Esophagus squamous epithelium (tissue), 5 donors: ENCODE results near the gene MORN5. TPM values are rescaled to one million over a fixed set of nuclear protein-coding genes. Genes with fewer than 3 reads are reported as not detected.

Experiments
- DNase-seq: peaks from one replicate; lab custom pipeline; 2025; lab: John Stamatoyannopoulos, UW
- H3K27ac ChIP-seq, 4 donors: fragments of 200-600 bp; sonication (generic); one replicate each; pipeline ENCODE4 v1.5.1; 2016 to 2019; ENCODE audit warnings: mild to moderate bottlenecking in 1 of 4
- H3K27me3 ChIP-seq, 4 donors: fragments of 200-600 bp; sonication (generic); 1 replicate in 3 of 4; 2 replicates in 1 of 4; pipeline versions ENCODE4 v1.5.1 to v1.6.0; 2017 to 2021; ENCODE audit warnings: antibody characterized with exemption in 1 of 4
- H3K36me3 ChIP-seq, 3 donors: fragments of 200-600 bp; sonication (generic); one replicate each; pipeline ENCODE4 v1.5.1; 2016 to 2019
- H3K4me1 ChIP-seq, 3 donors: fragments of 200-600 bp; sonication (generic); one replicate each; pipeline ENCODE4 v1.5.1; 2017 to 2019
- H3K4me3 ChIP-seq, 4 donors: fragments of 200-600 bp; sonication (generic); 1 replicate in 3 of 4; 2 replicates in 1 of 4; pipeline ENCODE4 v1.5.1; 2016 to 2019; ENCODE audit warnings: mild to moderate bottlenecking in 2 of 4, moderate library complexity in 1 of 4
- H3K9me3 ChIP-seq, 3 donors: fragments of 200-600 bp; sonication (generic); one replicate each; pipeline ENCODE4 v1.5.1; 2016 to 2019
- POLR2A ChIP-seq, 4 donors: fragments of 450-650 bp; IDR thresholded peaks; one replicate each; pipeline ENCODE4 v1.6.1; 2017; ENCODE audit warnings: antibody characterized with exemption in 4 of 4, mild to moderate bottlenecking in 4 of 4, moderate library complexity in 3 of 4
- WGBS, 2 donors: methylation state at CpG; one replicate each; pipeline ENCODE4 v1.1.5; 2018; 5-methylcytosine and 5-hydroxymethylcytosine counted together
- intact Hi-C: fragments of 100-400 bp; cut with DNase I; formaldehyde crosslinking; loops from one replicate; pipeline ENCODE4 v1.15.0; 2022
- total RNA-seq, 4 donors: library from RNA; depleted of rRNA; stranded (reverse); fragments of >200 nt; gene quantifications; one replicate each; pipeline ENCODE4 v1.1.0, GENCODE V29; 2016
- TF ChIP-seq, protein P1 (sequence below), 6 experiments: fragments of 450-650 bp in 4 of 6; fragments of 200-600 bp in 2 of 6; sonication (generic) in 2 of 6; IDR thresholded peaks; one replicate each; pipeline ENCODE4 v1.5.1; 2016 to 2019; ENCODE audit warnings: antibody characterized with exemption in 6 of 6, mild to moderate bottlenecking in 4 of 6, moderate library complexity in 4 of 6
- donor health status: DM: yes; HTN: yes; CAD: no.

Gene MORN5
- total RNA-seq, 4 donors from 2014 or later, result not detected

DNA sequence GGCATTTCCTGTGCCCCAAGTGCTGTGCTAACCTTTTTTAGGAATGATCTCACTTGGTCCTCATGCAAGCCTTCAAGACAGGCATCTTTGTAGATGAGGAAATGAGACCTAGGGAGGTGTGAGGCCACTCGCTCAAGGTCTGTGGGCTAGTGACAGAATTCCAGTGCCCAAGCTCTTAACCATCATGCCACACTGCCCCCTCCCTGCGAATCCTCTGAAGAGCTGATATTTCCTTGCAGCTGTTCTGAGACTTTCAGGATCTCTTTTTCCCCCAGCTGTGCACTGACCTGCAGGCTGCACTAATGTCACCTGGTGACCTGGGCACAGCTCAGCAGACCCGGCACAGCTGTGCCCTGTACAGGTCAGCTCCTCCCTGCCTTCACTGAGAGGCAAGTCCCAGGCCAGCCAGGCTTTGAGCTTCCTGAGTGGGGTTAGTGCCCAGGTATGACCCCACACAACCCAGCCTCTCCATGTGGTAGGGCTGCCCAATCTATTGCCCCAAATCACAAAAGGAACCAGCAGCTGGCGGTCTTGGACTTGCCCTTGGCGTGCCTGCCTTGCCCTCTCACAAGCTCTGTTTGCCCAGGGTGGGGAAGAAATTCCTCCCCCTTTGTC is 32.7 kb downstream of the MORN5 start:
- TF ChIP-seq POLR2A (IDR thresholded peaks at IDR 0.05), result no peak
- TF ChIP-seq, protein P1, sequence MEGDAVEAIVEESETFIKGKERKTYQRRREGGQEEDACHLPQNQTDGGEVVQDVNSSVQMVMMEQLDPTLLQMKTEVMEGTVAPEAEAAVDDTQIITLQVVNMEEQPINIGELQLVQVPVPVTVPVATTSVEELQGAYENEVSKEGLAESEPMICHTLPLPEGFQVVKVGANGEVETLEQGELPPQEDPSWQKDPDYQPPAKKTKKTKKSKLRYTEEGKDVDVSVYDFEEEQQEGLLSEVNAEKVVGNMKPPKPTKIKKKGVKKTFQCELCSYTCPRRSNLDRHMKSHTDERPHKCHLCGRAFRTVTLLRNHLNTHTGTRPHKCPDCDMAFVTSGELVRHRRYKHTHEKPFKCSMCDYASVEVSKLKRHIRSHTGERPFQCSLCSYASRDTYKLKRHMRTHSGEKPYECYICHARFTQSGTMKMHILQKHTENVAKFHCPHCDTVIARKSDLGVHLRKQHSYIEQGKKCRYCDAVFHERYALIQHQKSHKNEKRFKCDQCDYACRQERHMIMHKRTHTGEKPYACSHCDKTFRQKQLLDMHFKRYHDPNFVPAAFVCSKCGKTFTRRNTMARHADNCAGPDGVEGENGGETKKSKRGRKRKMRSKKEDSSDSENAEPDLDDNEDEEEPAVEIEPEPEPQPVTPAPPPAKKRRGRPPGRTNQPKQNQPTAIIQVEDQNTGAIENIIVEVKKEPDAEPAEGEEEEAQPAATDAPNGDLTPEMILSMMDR (IDR thresholded peaks at IDR 0.05), result no peak
- Histone ChIP-seq H3K27ac (no peak overlapping the region), H3K36me3 (no peaks in the 10 kb centered on the region), H3K4me3 (no peak overlapping the region), H3K4me1 (peaks cover 0 to 31% (median 16%) of the 10 kb centered on the region in 3 donors), H3K27me3 (peaks cover 0 to 2% (median 0%) of the 10 kb centered on the region in 4 donors), H3K9me3 (no peaks in the 10 kb centered on the region)
- intact Hi-C loops, result no loop called here
- no peak for DNase-seq
- 52 to 56% methylated on average over 4 to 5 of the region's 5 CpGs for WGBS, 2 donors

GRCh38 chr9:122192914-122193525 is 33.3 kb downstream of the MORN5 start:
- no peak for TF ChIP-seq POLR2A (IDR thresholded peaks at IDR 0.05)
- TF ChIP-seq, protein P1 (IDR thresholded peaks at IDR 0.05), result no peak
- WGBS, 2 donors, result 64 to 71% methylated on average over 14 to 16 of the region's 16 CpGs
- Histone ChIP-seq H3K4me1 (peaks cover 0 to 31% (median 16%) of the 10 kb centered on the region in 3 donors), H3K9me3 (no peaks in the 10 kb centered on the region), H3K36me3 (no peaks in the 10 kb centered on the region), H3K27ac (no peak overlapping the region), H3K27me3 (peaks cover 0 to 7% (median 0%) of the 10 kb centered on the region in 4 donors), H3K4me3 (no peak overlapping the region)
- intact Hi-C loops, result no loop called here
- DNase-seq, result no peak

- TF ChIP-seq, protein P1 (IDR thresholded peaks at IDR 0.05), result no peak
- no peak for TF ChIP-seq POLR2A (IDR thresholded peaks at IDR 0.05)
- intact Hi-C loops, result no loop called here
- 80 to 82% methylated on average over 4 to 6 of the region's 6 CpGs for WGBS, 2 donors
Measured at GRCh38 chr9:122193651-122194050, 33.9 kb downstream of the MORN5 start.

GRCh38 chr9:122195875-122196274 is 36.2 kb downstream of the MORN5 start:
- Histone ChIP-seq H3K36me3 (no peaks in the 10 kb centered on the region), H3K27ac (no peak overlapping the region), H3K9me3 (no peaks in the 10 kb centered on the region), H3K4me1 (peaks cover 0 to 27% (median 16%) of the 10 kb centered on the region in 3 donors), H3K27me3 (peaks cover 0 to 7% (median 0%) of the 10 kb centered on the region in 4 donors), H3K4me3 (no peak overlapping the region)
- no peak for DNase-seq
- TF ChIP-seq, protein P1 (IDR thresholded peaks at IDR 0.05), result no peak
- no peak for TF ChIP-seq POLR2A (IDR thresholded peaks at IDR 0.05)
- intact Hi-C loops, result no loop called here
- WGBS, 2 donors, result 83 to 93% methylated on average over 4 of the region's 4 CpGs

More at GRCh38 chr9:122193651-122194050, 33.9 kb downstream of the MORN5 start:
- peaks cover 0 to 7% (median 0%) of the 10 kb centered on the region in 4 donors for H3K27me3 ChIP-seq
- no peaks in the 10 kb centered on the region for H3K36me3 ChIP-seq
- H3K27ac ChIP-seq, result no peak overlapping the region
- H3K9me3 ChIP-seq, result no peaks in the 10 kb centered on the region
- DNase-seq, result no peak
- peaks cover 0 to 31% (median 16%) of the 10 kb centered on the region in 3 donors for H3K4me1 ChIP-seq
- no peak overlapping the region for H3K4me3 ChIP-seq

GRCh38 chr9:122197426-122197825 is 37.7 kb downstream of the MORN5 start:
- TF ChIP-seq, protein P1 (IDR thresholded peaks at IDR 0.05), result no peak
- peaks cover 0 to 7% (median 0%) of the 10 kb centered on the region in 4 donors for H3K27me3 ChIP-seq
- H3K4me1 ChIP-seq, result peaks cover 0 to 12% (median 6%) of the 10 kb centered on the region in 3 donors
- WGBS, 2 donors, result 63 to 76% methylated on average over 7 of the region's 7 CpGs
- H3K4me3 ChIP-seq, result no peak overlapping the region
- H3K27ac ChIP-seq, result no peak overlapping the region
- intact Hi-C loops, result no loop called here
- DNase-seq, result no peak
- no peaks in the 10 kb centered on the region for H3K9me3 ChIP-seq
- no peaks in the 10 kb centered on the region for H3K36me3 ChIP-seq
